IMR-90 (cell line): ENCODE measurements around the gene NXPH4. TPM values are rescaled to one million over a fixed set of nuclear protein-coding genes. Genes with fewer than 3 reads are reported as not detected.

ENCODE experiments used
- ATAC-seq: fragments of 200-7000 bp; cut with Tn5 transposase; 2 replicates; pipeline ENCODE4 v1.9.1; 2020; ENCODE audit warnings: low read depth, mild to moderate bottlenecking, moderate library complexity
- BruUV-seq: library from RNA; stranded (reverse); fragments of 400-500 nt; replicated peaks from 2 replicates; lab custom pipeline; 2021; lab: Mats Ljungman, UMichigan
- CTCF ChIA-PET: fragments of 300-600 bp; formaldehyde crosslinking; extraction: SDS; loops from one replicate; lab custom pipeline; 2021; ENCODE audit warnings: antibody characterized with exemption; lab: Yijun Ruan, JAX
- POLR2A ChIA-PET: fragments of 300-600 bp; sonication (Branson Sonifier 250); formaldehyde crosslinking; loops from one replicate; lab custom pipeline; 2022; ENCODE audit warnings: antibody characterized with exemption; ENCODE audit not compliant: unreplicated experiment; lab: Charles Lee
- DNase-seq: peaks from one replicate; pipeline ENCODE4 v3.0.0; 2013
- H2AFZ ChIP-seq: replicated peaks from 2 replicates; pipeline ENCODE3; 2013; ENCODE audit warnings: low read length, mild to moderate bottlenecking; ENCODE audit not compliant: poor library complexity
- H2AK5ac ChIP-seq: 2 replicates; pipeline ENCODE4 v1.6.1; 2013; ENCODE audit warnings: low read depth, low read length, inconsistent platforms
- H2AK9ac ChIP-seq: replicated peaks from 2 replicates; pipeline ENCODE3; 2013; ENCODE audit warnings: mild to moderate bottlenecking, low read depth, low read length, moderate library complexity; ENCODE audit not compliant: poor library complexity
- H2BK120ac ChIP-seq: 2 replicates; pipeline ENCODE4 v1.6.1; 2013; ENCODE audit warnings: low read depth, low read length, inconsistent platforms
- H2BK15ac ChIP-seq: 3 replicates; pipeline ENCODE4 v1.6.1; 2013; ENCODE audit warnings: low read depth, low read length, inconsistent platforms
- H2BK20ac ChIP-seq: 2 replicates; pipeline ENCODE4 v1.6.1; 2013; ENCODE audit warnings: low read depth, mild to moderate bottlenecking, inconsistent platforms, low read length, moderate library complexity
- H2BK5ac ChIP-seq: 2 replicates; pipeline ENCODE4 v1.6.1; 2013; ENCODE audit warnings: mild to moderate bottlenecking, low read depth, low read length, inconsistent platforms; ENCODE audit not compliant: poor library complexity, severe bottlenecking
- H3K14ac ChIP-seq: replicated peaks from 2 replicates; pipeline ENCODE4 v1.6.1; 2013; ENCODE audit warnings: low read depth, low read length, inconsistent platforms
- H3K18ac ChIP-seq: 2 replicates; pipeline ENCODE4 v1.6.1; 2013; ENCODE audit warnings: low read depth, low read length, control low read depth
- H3K23ac ChIP-seq: 2 replicates; pipeline ENCODE4 v1.6.1; 2013; ENCODE audit warnings: low read depth, low read length, inconsistent platforms
- H3K27ac ChIP-seq: 2 replicates; pipeline ENCODE4 v1.5.1; 2013; ENCODE audit warnings: mild to moderate bottlenecking, control low read depth, low read length; ENCODE audit not compliant: insufficient read depth
- H3K27me3 ChIP-seq: 2 replicates; pipeline ENCODE4 v1.6.1; 2013; ENCODE audit warnings: low read length; ENCODE audit not compliant: control insufficient read depth, insufficient read depth
- H3K36me3 ChIP-seq: 2 replicates; pipeline ENCODE4 v1.6.1; 2013; ENCODE audit warnings: low read length, mixed read lengths; ENCODE audit not compliant: control insufficient read depth, insufficient read depth
- H3K4ac ChIP-seq: 2 replicates; pipeline ENCODE4 v1.6.1; 2013; ENCODE audit warnings: low read depth, low read length, inconsistent platforms
- H3K4me1 ChIP-seq: 2 replicates; pipeline ENCODE4 v1.6.1; 2013; ENCODE audit warnings: low read length, mixed read lengths; ENCODE audit not compliant: control insufficient read depth, insufficient read depth
- H3K4me2 ChIP-seq: 2 replicates; pipeline ENCODE4 v1.6.1; 2013; ENCODE audit warnings: low read depth, mild to moderate bottlenecking, control low read depth, low read length, moderate library complexity
- H3K4me3 ChIP-seq: 2 replicates; pipeline ENCODE4 v1.5.1; 2013; ENCODE audit warnings: low read depth, mild to moderate bottlenecking, control low read depth, low read length, moderate library complexity; ENCODE audit not compliant: insufficient read depth
- H3K56ac ChIP-seq: 2 replicates; pipeline ENCODE4 v1.6.1; 2013; ENCODE audit warnings: low read length, inconsistent platforms; ENCODE audit not compliant: insufficient read depth; ENCODE audit errors: extremely low read depth
- H3K79me1 ChIP-seq, 2 experiments: 2 replicates each; pipeline ENCODE4 v1.6.1; 2013; ENCODE audit warnings: low read length in 2 of 2, inconsistent platforms in 1 of 2, low read depth in 1 of 2
- H3K9ac ChIP-seq: 2 replicates; pipeline ENCODE4 v1.6.1; 2013; ENCODE audit warnings: low read depth, low read length, control low read depth
- H3K9me1 ChIP-seq: 2 replicates; pipeline ENCODE4 v1.6.1; 2013; ENCODE audit warnings: low read length, inconsistent platforms; ENCODE audit not compliant: insufficient read depth
- H3K9me3 ChIP-seq: 2 replicates; pipeline ENCODE4 v1.6.1; 2013; ENCODE audit warnings: low read length; ENCODE audit not compliant: control insufficient read depth, insufficient read depth
- H4K20me1 ChIP-seq: 2 replicates; pipeline ENCODE4 v1.6.1; 2013; ENCODE audit warnings: low read length, inconsistent platforms; ENCODE audit not compliant: insufficient read depth
- H4K5ac ChIP-seq: 2 replicates; pipeline ENCODE4 v1.6.1; 2013; ENCODE audit warnings: mild to moderate bottlenecking, low read depth, low read length, control low read depth
- H4K8ac ChIP-seq, 2 experiments: 2 replicates each; pipeline ENCODE4 v1.6.1; 2013; ENCODE audit warnings: low read depth in 2 of 2, low read length in 2 of 2, control low read depth in 1 of 2, inconsistent platforms in 1 of 2
- H4K91ac ChIP-seq: 2 replicates; pipeline ENCODE4 v1.6.1; 2013; ENCODE audit warnings: low read depth, low read length, inconsistent platforms; ENCODE audit not compliant: insufficient read depth
- BHLHE40 ChIP-seq: fragments of 150-350 bp; IDR thresholded peaks from 2 replicates; pipeline ENCODE4 v1.6.1; 2016; ENCODE audit warnings: mild to moderate bottlenecking, low read depth, low read length
- CEBPB ChIP-seq: IDR thresholded peaks from 2 replicates; pipeline ENCODE4 v1.6.1; 2012; ENCODE audit warnings: low read depth, low read length, improper control_type of control experiment
- CHD1 ChIP-seq: IDR thresholded peaks from 2 replicates; pipeline ENCODE4 v1.6.1; 2012; ENCODE audit warnings: low read depth, low read length, improper control_type of control experiment
- FOS ChIP-seq: fragments of 150-350 bp; IDR thresholded peaks from 2 replicates; pipeline ENCODE4 v1.6.1; 2016; ENCODE audit warnings: low read depth, low read length
- MAFK ChIP-seq: IDR thresholded peaks from 2 replicates; pipeline ENCODE4 v1.6.1; 2012; ENCODE audit warnings: low read depth, low read length, improper control_type of control experiment
- MAZ ChIP-seq: IDR thresholded peaks from 2 replicates; pipeline ENCODE4 v1.6.1; 2012; ENCODE audit warnings: low read depth, mild to moderate bottlenecking, low read length, improper control_type of control experiment, moderate library complexity, borderline replicate concordance
- MXI1 ChIP-seq: IDR thresholded peaks from 2 replicates; pipeline ENCODE4 v1.6.1; 2012; ENCODE audit warnings: low read depth, mild to moderate bottlenecking, low read length, moderate library complexity, borderline replicate concordance
- NFE2L2 ChIP-seq: fragments of 150-350 bp; IDR thresholded peaks from 2 replicates; pipeline ENCODE4 v1.6.1; 2016; ENCODE audit warnings: low read depth, mild to moderate bottlenecking, low read length
- POLR2A ChIP-seq: IDR thresholded peaks from 2 replicates; pipeline ENCODE4 v1.6.1; 2012; ENCODE audit warnings: mild to moderate bottlenecking, low read depth, low read length
- RAD21 ChIP-seq: IDR thresholded peaks from 2 replicates; pipeline ENCODE4 v1.6.1; 2012; ENCODE audit warnings: low read length, improper control_type of control experiment
- RCOR1 ChIP-seq: IDR thresholded peaks from 2 replicates; pipeline ENCODE4 v1.6.1; 2012; ENCODE audit warnings: mild to moderate bottlenecking, low read length, improper control_type of control experiment; ENCODE audit not compliant: insufficient replicate concordance
- RFX5 ChIP-seq: IDR thresholded peaks from 2 replicates; pipeline ENCODE4 v1.8.0; 2012; ENCODE audit warnings: low read depth, mild to moderate bottlenecking, low read length, moderate library complexity
- SMC3 ChIP-seq: fragments of 150-350 bp; IDR thresholded peaks from 2 replicates; pipeline ENCODE4 v1.6.1; 2016; ENCODE audit warnings: low read depth, mild to moderate bottlenecking, antibody characterized with exemption, low read length, moderate library complexity
- WGBS, 2 experiments: methylation state at CpG; one replicate each; pipeline versions ENCODE4 v1.1.5 to v1.1.7; 2013; ENCODE audit warnings: missing lambda C conversion rate in 2 of 2; ENCODE audit not compliant: insufficient read length in 1 of 2; ENCODE audit errors: extremely low coverage in 2 of 2; 5-methylcytosine and 5-hydroxymethylcytosine counted together
- dilution Hi-C: fragments of 300-500 bp; cut with HindIII; formaldehyde crosslinking; loops from one replicate; pipeline ENCODE4 v1.14.3; 2018; ENCODE audit warnings: low sequenced_read_pairs; ENCODE audit not compliant: unreplicated experiment
- in situ Hi-C: fragments of 300-500 bp; cut with MboI; formaldehyde crosslinking; loops from 3 replicates; pipeline ENCODE4 v1.14.3; 2019; ENCODE audit warnings: low sequenced_read_pairs, inconsistent platforms, mixed read lengths
- intact Hi-C: fragments of 100-400 bp; cut with micrococcal nuclease; formaldehyde crosslinking; loops from 2 replicates; pipeline ENCODE4 v1.10.0; 2022
- polyA plus RNA-seq, 3 experiments: library from polyadenylated mRNA; depleted of rRNA; stranded (reverse); fragments of >200 nt; gene quantifications; 2 replicates each; pipeline ENCODE4 v1.2.3, GENCODE V29; 2012; ENCODE audit warnings: low replicate concordance in 1 of 3
- total RNA-seq: library from RNA; depleted of rRNA; stranded (reverse); fragments of >200 nt; gene quantifications from 2 replicates; pipeline ENCODE4 v1.2.3, GENCODE V29; 2012
- TF ChIP-seq, protein P1 (sequence below): conservative IDR thresholded peaks from 2 replicates; pipeline ENCODE4 v1.5.1; 2012; ENCODE audit warnings: mild to moderate bottlenecking, low read depth, low read length, improper control_type of control experiment
- TF ChIP-seq, protein P2 (sequence below): fragments of 150-350 bp; IDR thresholded peaks from 2 replicates; pipeline ENCODE4 v1.6.1; 2016; ENCODE audit warnings: low read depth, mild to moderate bottlenecking, low read length, moderate library complexity, borderline replicate concordance
- TF ChIP-seq, protein P3 (sequence below): fragments of 150-350 bp; IDR thresholded peaks from 2 replicates; pipeline ENCODE4 v1.6.1; 2017; ENCODE audit warnings: mild to moderate bottlenecking, antibody characterized with exemption, low read length, low read depth

Gene NXPH4
- total and polyA plus RNA-seq, 2 of the 4 experiments (the other 2 are of a cell fraction) = 0.36 to 3.8 TPM

DNA sequence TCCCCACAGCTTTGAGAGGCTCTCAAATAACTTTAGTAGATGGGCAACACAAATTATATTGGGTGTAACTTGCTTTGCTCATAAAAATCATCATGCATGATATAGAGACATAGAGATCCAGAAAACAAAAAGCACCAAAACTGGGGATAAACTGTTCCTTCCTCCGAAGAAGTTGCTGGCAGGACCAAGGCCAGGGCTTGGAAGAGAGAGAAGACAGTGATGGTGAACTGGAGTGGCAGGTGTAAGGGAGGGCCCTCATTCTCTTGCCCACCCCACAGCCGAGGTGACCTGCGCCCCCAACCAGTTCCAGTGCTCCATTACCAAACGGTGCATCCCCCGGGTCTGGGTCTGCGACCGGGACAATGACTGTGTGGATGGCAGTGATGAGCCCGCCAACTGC, 15.4 kb upstream of the NXPH4 start:
- TF ChIP-seq, protein P1, sequence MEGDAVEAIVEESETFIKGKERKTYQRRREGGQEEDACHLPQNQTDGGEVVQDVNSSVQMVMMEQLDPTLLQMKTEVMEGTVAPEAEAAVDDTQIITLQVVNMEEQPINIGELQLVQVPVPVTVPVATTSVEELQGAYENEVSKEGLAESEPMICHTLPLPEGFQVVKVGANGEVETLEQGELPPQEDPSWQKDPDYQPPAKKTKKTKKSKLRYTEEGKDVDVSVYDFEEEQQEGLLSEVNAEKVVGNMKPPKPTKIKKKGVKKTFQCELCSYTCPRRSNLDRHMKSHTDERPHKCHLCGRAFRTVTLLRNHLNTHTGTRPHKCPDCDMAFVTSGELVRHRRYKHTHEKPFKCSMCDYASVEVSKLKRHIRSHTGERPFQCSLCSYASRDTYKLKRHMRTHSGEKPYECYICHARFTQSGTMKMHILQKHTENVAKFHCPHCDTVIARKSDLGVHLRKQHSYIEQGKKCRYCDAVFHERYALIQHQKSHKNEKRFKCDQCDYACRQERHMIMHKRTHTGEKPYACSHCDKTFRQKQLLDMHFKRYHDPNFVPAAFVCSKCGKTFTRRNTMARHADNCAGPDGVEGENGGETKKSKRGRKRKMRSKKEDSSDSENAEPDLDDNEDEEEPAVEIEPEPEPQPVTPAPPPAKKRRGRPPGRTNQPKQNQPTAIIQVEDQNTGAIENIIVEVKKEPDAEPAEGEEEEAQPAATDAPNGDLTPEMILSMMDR = no peak
- TF ChIP-seq, protein P2, sequence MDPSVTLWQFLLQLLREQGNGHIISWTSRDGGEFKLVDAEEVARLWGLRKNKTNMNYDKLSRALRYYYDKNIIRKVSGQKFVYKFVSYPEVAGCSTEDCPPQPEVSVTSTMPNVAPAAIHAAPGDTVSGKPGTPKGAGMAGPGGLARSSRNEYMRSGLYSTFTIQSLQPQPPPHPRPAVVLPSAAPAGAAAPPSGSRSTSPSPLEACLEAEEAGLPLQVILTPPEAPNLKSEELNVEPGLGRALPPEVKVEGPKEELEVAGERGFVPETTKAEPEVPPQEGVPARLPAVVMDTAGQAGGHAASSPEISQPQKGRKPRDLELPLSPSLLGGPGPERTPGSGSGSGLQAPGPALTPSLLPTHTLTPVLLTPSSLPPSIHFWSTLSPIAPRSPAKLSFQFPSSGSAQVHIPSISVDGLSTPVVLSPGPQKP = no peak
- TF ChIP-seq POLR2A (no peak), SMC3 (no peak), MAZ (no peak), FOS (no peak), RCOR1 (no peak), RFX5 (no peak), BHLHE40 (no peak), MAFK (no peak), CEBPB (no peak), RAD21 (no peak), MXI1 (no peak), CHD1 (no peak), NFE2L2 (no peak)
- TF ChIP-seq, protein P3, sequence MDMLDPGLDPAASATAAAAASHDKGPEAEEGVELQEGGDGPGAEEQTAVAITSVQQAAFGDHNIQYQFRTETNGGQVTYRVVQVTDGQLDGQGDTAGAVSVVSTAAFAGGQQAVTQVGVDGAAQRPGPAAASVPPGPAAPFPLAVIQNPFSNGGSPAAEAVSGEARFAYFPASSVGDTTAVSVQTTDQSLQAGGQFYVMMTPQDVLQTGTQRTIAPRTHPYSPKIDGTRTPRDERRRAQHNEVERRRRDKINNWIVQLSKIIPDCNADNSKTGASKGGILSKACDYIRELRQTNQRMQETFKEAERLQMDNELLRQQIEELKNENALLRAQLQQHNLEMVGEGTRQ = no peak
- Histone ChIP-seq H3K27ac (no peak overlapping the region), H3K4me1 (no peaks in the 10 kb centered on the region), H2AK5ac (no peak overlapping the region), H3K4ac (no peak overlapping the region), H3K18ac (no peak overlapping the region), H4K8ac (no peak overlapping the region), H2BK120ac (no peak overlapping the region), H4K91ac (no peak overlapping the region), H3K27me3 (no peaks in the 10 kb centered on the region), H3K4me3 (no peak overlapping the region), H2BK5ac (no peak overlapping the region), H3K9me1 (no peaks in the 10 kb centered on the region), H2AK9ac (no peak overlapping the region), H3K9ac (no peak overlapping the region), H3K79me1 (peaks cover 7 to 8% of the 10 kb centered on the region in 2 experiments; a peak in 3 of 4 replicates), H2BK15ac (no peak overlapping the region), H3K9me3 (no peaks in the 10 kb centered on the region), H3K36me3 (peaks cover 100% of the 10 kb centered on the region), H2AFZ (no peak overlapping the region), H4K5ac (no peak overlapping the region), H3K14ac (no peak overlapping the region), H4K20me1 (peaks cover 8% of the 10 kb centered on the region), H2BK20ac (no peak overlapping the region), H3K56ac (no peak overlapping the region), H3K4me2 (no peak overlapping the region), H3K23ac (no peak overlapping the region)
- no peak for ATAC-seq
- intact Hi-C loops (no loop called here), dilution Hi-C loops (no loop called here), in situ Hi-C loops (no loop called here)
- BruUV-seq = no TSS peak
- CTCF ChIA-PET = no interaction called here
- POLR2A ChIA-PET = no interaction called here
- WGBS, 2 experiments = no CpG with 5 or more reads among the region's 8 CpGs
- DNase-seq = no peak
